Brain microvascular endothelial cell (primary cell): Measurements from ENCODE around the gene SRPK1.

Experiments used
- DNase-seq: peaks from one replicate; pipeline ENCODE4 v3.0.0-alpha.2; 2020
- H3K27ac ChIP-seq: fragments of 250-450 bp; sonication (Bioruptor Pico); 2 replicates; pipeline ENCODE4 v1.5.1; 2020; ENCODE audit warnings: mild to moderate bottlenecking, moderate library complexity
- H3K27me3 ChIP-seq: fragments of 250-450 bp; sonication (Bioruptor Pico); replicated peaks from 2 replicates; pipeline ENCODE4 v1.5.1; 2020; ENCODE audit warnings: mild to moderate bottlenecking
- H3K36me3 ChIP-seq: fragments of 250-450 bp; sonication (Bioruptor Pico); replicated peaks from 2 replicates; pipeline ENCODE4 v1.5.1; 2020; ENCODE audit warnings: mild to moderate bottlenecking
- H3K4me3 ChIP-seq: 2 replicates; pipeline ENCODE4 v1.5.1; 2011; ENCODE audit warnings: low read depth, mild to moderate bottlenecking, control low read depth, low read length, moderate library complexity
- in situ Hi-C: cut with HindIII; loops from 2 replicates; pipeline ENCODE4 v1.10.0; 2017; ENCODE audit warnings: low sequenced_read_pairs, low pct_ligation_motif_present
- TF ChIP-seq, protein P1 (sequence below): IDR thresholded peaks from 2 replicates; pipeline ENCODE4 v1.5.1; 2011; ENCODE audit warnings: low read depth, mild to moderate bottlenecking, moderate library complexity, low read length, control low read depth, inconsistent platforms; ENCODE audit errors: missing control alignments

Gene SRPK1

DNA sequence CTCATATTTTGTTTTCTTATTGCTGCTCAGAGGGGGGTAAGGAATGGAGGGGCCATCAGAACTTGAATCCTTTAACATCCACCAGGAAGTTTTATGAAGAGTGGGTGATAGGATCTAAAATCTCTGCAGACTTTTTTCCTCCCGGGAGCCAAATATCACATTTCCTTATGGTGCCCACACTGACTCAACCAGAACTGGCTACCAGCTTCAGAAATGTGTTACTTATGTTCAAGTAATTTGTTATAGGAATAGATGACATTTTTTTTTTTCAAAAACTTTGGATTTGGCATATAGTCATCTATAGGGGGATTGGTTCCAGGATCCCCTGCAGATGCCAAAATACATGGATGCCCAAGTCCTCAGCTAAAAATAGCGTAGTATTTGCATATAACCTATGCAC lies 97.3 kb downstream of the SRPK1 start:
- Histone ChIP-seq H3K36me3 (no peaks in the 10 kb centered on the region), H3K4me3 (no peak overlapping the region), H3K27ac (no peak overlapping the region), H3K27me3 (no peaks in the 10 kb centered on the region)
- DNase-seq = no peak
- in situ Hi-C loops = no loop called here
- TF ChIP-seq, protein P1, sequence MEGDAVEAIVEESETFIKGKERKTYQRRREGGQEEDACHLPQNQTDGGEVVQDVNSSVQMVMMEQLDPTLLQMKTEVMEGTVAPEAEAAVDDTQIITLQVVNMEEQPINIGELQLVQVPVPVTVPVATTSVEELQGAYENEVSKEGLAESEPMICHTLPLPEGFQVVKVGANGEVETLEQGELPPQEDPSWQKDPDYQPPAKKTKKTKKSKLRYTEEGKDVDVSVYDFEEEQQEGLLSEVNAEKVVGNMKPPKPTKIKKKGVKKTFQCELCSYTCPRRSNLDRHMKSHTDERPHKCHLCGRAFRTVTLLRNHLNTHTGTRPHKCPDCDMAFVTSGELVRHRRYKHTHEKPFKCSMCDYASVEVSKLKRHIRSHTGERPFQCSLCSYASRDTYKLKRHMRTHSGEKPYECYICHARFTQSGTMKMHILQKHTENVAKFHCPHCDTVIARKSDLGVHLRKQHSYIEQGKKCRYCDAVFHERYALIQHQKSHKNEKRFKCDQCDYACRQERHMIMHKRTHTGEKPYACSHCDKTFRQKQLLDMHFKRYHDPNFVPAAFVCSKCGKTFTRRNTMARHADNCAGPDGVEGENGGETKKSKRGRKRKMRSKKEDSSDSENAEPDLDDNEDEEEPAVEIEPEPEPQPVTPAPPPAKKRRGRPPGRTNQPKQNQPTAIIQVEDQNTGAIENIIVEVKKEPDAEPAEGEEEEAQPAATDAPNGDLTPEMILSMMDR = no peak

DNA sequence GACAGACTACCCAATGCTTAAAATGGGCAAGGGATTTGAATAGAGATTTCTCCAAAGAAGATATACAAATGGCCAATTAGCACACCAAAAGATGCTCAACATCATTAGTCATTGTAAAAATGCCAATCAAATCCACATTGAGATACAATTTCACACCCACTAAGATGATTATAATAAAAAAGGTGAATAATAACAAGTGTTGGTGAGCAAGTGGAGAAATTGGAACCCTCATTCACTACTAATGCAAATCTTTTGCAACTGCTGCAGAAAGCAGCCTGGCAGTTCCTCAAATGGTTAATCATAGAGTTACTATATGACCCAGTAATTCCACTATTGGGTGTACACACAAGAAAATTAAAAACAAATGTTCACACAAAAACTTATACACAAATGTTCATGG lies 103.4 kb downstream of the SRPK1 start:
- Histone ChIP-seq H3K36me3 (no peaks in the 10 kb centered on the region), H3K27ac (no peak overlapping the region), H3K4me3 (no peak overlapping the region), H3K27me3 (no peaks in the 10 kb centered on the region)
- TF ChIP-seq, protein P1 = no peak
- no peak for DNase-seq
- in situ Hi-C loops = no loop called here

DNA sequence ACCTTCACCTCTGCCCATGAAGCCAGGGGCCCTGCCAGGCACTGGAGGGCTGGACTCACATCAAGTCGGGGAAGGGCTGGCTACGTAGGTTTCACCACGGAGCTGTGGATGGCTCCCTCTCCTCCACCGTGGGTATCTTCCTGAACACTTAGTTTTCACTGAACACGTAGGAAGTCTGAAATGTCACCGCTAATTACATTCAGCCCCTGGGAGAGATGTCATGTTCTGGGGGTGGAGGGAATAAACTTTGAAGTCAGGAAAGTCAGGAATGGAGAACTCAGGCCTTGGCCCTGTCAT lies 109.3 kb downstream of the SRPK1 start:
- TF ChIP-seq, protein P1 = no peak
- H3K4me3 ChIP-seq = no peak overlapping the region
- peak overlapping the region; percentile 29 for H3K27ac ChIP-seq
- no peak for DNase-seq
- in situ Hi-C loops = no loop called here
- no peaks in the 10 kb centered on the region for H3K36me3 ChIP-seq
- no peaks in the 10 kb centered on the region for H3K27me3 ChIP-seq

DNA sequence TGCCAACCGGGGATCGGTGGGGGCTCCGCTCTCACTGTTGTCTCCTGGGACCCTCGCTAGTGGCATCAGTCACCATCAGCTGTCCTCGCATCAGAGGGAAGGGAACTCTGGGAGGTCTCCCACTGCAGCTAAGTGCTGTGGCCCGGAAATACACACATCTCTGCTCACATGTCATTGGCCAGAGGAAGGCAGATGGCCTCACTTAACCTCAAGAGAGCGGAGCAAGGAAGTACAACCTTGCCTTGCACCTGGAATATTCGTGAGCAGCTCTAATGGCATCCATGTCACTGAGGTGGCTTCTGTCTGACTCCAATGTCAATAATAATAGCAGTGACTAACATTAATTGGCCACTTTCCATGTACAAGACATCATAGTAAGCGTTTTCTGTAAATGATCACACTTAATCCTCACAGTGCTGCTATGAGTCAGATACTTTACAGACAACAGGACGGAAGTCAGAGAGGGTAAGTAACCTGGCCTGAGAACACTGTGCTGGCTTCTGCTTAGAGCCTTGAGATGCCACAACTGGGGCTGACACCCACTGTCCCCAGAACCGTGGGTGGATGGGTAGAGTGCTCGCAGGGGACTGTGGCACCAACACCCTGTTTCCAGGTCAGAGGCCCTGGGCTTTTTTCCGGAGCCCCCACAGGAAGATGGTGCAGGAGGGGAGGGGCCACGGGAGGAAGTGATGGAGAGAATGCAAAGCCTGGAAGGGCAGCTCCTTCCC lies 109.8 kb downstream of the SRPK1 start:
- in situ Hi-C loops = no loop called here
- Histone ChIP-seq H3K27ac (peak overlapping the region; percentile 29), H3K27me3 (no peaks in the 10 kb centered on the region), H3K36me3 (no peaks in the 10 kb centered on the region), H3K4me3 (no peak overlapping the region)
- peak; percentile 70 for DNase-seq
- TF ChIP-seq, protein P1 = no peak

DNA sequence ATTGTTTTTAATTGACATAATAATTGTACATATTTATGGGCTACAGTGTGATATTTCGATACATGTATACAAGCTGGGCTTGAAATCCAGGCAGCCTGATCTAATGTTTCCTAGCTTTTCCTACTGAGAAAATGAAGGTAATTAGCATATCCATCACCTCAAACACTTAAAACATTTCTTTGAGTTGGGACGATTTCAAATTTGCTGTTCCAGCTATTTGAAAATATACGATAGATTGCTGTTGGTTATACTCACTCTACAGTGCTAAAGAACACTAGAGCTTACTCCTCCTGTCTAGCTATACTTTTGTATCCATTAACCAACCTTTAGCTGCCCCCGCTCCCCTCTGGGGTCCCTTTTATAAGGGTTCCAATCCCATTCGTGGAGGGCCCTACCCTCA lies 111.1 kb downstream of the SRPK1 start:
- TF ChIP-seq, protein P1 = no peak
- DNase-seq = no peak

DNA sequence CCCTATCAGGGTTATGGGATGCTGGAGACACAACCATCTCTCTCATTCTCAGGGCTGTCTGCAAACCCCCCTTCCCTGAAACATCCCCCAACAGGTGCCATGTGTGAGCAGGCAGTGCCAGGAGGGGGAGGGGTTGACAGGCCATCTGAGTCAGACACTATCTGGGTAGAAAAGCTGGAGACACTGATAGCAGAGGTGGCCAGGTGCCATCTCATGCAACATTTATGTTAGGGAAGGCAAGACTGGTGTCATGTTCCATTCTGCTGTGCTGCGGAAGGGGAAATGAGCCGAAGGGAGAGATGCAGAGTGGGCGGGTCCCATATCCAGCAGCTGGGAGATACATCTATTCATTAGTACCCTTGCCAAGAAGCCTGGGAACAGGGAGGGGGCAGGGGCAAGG lies 112.2 kb downstream of the SRPK1 start:
- TF ChIP-seq, protein P1 = no peak
- H3K4me3 ChIP-seq = no peak overlapping the region

More for the DNA sequence above, 111.1 kb downstream of the SRPK1 start:
- no peaks in the 10 kb centered on the region for H3K27me3 ChIP-seq
- H3K4me3 ChIP-seq = no peak overlapping the region
- no peak overlapping the region for H3K27ac ChIP-seq
- H3K36me3 ChIP-seq = no peaks in the 10 kb centered on the region
- in situ Hi-C loops = no loop called here

More for the DNA sequence above, 112.2 kb downstream of the SRPK1 start:
- Histone ChIP-seq H3K27me3 (no peaks in the 10 kb centered on the region), H3K27ac (no peak overlapping the region), H3K36me3 (no peaks in the 10 kb centered on the region)
- DNase-seq = no peak
- in situ Hi-C loops = no loop called here
